Parathyroid adenoma (tissue), 2 donors: Measurements from ENCODE around the gene MBTD1.

Experiments
- H2AFZ ChIP-seq: fragments of 300-600 bp; sonication (generic); one replicate; pipeline ENCODE4 v1.7.0; 2017; ENCODE audit warnings: antibody characterized with exemption, mild to moderate bottlenecking
- H3K27ac ChIP-seq: fragments of 300-600 bp; sonication (generic); one replicate; pipeline ENCODE4 v1.7.0; 2017
- H3K27me3 ChIP-seq: fragments of 300-600 bp; sonication (generic); one replicate; pipeline ENCODE4 v1.7.0; 2017; ENCODE audit warnings: low read length; ENCODE audit not compliant: control insufficient read depth, insufficient read depth
- H3K36me3 ChIP-seq: fragments of 300-600 bp; sonication (generic); one replicate; pipeline ENCODE4 v1.7.0; 2017; ENCODE audit warnings: low read length; ENCODE audit not compliant: control insufficient read depth, insufficient read depth
- H3K4me1 ChIP-seq: fragments of 300-600 bp; sonication (generic); one replicate; pipeline ENCODE4 v1.7.0; 2017; ENCODE audit warnings: control low read depth
- H3K4me2 ChIP-seq: fragments of 300-600 bp; sonication (generic); one replicate; pipeline ENCODE4 v1.7.0; 2017; ENCODE audit warnings: low read length
- H3K4me3 ChIP-seq: fragments of 300-600 bp; sonication (generic); one replicate; pipeline ENCODE4 v1.7.0; 2017; ENCODE audit warnings: low read depth, low read length
- H3K79me2 ChIP-seq: fragments of 300-600 bp; sonication (generic); one replicate; pipeline ENCODE4 v1.7.0; 2017; ENCODE audit warnings: control low read depth
- H3K9ac ChIP-seq: fragments of 300-600 bp; sonication (generic); one replicate; pipeline ENCODE4 v1.7.0; 2017; ENCODE audit warnings: mild to moderate bottlenecking
- H3K9me3 ChIP-seq: fragments of 300-600 bp; sonication (generic); one replicate; pipeline ENCODE4 v1.7.0; 2017; ENCODE audit warnings: low read length; ENCODE audit not compliant: control insufficient read depth
- TF ChIP-seq, protein P1 (sequence below): fragments of 300-600 bp; sonication (generic); IDR thresholded peaks from one replicate; pipeline ENCODE4 v1.7.0; 2017; ENCODE audit warnings: antibody characterized with exemption, mild to moderate bottlenecking
- donor health status: primary hyperparathyroidism.

The MBTD1 gene

DNA sequence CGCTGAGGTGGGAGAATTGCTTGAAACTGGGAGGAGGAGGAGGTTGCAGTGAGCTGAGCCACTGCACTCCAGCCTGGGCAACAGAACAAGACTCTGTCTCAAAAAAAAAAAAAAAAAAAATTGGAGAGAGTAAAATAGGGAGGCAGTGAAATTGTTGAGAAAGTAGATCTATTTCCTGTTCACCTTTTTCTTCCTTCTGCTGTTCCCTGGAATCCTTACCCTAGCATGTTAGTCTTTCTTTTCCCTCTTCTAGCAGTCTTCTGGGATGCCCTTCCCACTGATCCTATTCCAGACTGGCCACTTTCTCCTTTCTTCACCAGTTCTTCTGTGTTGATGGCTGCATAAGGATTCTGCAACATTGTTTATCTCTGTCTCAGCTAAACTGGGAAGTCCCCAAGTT is 90.5 kb downstream of the MBTD1 start:
- H3K27ac ChIP-seq, result no peak overlapping the region
- no peak overlapping the region for H3K9ac ChIP-seq
- no peaks in the 10 kb centered on the region for H3K9me3 ChIP-seq
- no peak overlapping the region for H3K4me3 ChIP-seq
- no peak overlapping the region for H3K4me2 ChIP-seq
- H3K4me1 ChIP-seq, result no peaks in the 10 kb centered on the region
- H3K27me3 ChIP-seq, result no peaks in the 10 kb centered on the region
- H3K36me3 ChIP-seq, result no peaks in the 10 kb centered on the region
- H2AFZ ChIP-seq, result no peak overlapping the region
- H3K79me2 ChIP-seq, result no peaks in the 10 kb centered on the region
- TF ChIP-seq, protein P1, sequence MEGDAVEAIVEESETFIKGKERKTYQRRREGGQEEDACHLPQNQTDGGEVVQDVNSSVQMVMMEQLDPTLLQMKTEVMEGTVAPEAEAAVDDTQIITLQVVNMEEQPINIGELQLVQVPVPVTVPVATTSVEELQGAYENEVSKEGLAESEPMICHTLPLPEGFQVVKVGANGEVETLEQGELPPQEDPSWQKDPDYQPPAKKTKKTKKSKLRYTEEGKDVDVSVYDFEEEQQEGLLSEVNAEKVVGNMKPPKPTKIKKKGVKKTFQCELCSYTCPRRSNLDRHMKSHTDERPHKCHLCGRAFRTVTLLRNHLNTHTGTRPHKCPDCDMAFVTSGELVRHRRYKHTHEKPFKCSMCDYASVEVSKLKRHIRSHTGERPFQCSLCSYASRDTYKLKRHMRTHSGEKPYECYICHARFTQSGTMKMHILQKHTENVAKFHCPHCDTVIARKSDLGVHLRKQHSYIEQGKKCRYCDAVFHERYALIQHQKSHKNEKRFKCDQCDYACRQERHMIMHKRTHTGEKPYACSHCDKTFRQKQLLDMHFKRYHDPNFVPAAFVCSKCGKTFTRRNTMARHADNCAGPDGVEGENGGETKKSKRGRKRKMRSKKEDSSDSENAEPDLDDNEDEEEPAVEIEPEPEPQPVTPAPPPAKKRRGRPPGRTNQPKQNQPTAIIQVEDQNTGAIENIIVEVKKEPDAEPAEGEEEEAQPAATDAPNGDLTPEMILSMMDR, result no peak

DNA sequence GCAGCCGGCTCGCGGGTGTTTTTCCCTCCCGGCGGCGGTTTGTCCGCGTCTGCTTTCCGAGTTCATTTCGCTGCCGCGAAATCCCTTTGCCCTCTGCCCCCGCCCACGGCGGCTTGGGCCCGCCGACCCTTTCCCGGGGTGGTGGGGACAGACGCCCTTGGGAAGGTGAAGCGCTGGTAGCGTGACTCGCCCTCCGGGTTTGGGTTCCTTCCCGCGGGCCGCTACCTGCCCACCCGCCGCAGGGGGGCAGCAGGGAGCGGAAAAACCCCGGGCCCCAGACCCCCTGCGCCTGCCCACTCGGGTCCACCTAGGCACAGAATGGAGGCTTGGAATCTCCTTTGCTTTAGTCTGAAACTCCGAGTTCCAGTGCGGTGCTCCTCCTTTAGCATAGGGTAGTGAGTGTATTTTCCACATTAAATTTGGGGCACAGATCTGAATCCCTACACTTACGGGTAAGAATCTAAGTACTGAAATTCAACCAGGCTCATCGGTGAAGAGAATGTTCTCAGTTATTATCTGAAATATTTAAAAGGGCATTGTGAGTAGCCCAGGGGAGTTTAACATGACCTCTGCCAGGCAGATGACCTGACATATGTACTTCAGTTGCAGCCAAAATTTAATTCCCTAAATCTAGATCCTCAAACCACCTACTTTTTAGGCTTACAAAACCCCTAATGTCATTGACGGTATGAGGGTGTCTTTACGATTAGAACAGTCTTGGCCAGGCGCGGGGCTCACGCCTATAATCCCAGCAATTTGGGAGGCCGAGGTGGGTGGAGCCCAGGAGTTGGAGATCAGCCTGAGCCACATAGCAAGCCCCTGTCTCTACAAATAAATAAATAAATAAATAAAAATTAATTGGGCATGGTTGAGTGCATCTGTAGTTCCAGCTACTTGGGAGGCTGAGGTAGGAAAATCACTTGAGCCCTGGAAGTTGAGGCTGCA is 92.6 kb downstream of the MBTD1 start:
- H3K9ac ChIP-seq, result peak overlapping the region; percentile 43

DNA sequence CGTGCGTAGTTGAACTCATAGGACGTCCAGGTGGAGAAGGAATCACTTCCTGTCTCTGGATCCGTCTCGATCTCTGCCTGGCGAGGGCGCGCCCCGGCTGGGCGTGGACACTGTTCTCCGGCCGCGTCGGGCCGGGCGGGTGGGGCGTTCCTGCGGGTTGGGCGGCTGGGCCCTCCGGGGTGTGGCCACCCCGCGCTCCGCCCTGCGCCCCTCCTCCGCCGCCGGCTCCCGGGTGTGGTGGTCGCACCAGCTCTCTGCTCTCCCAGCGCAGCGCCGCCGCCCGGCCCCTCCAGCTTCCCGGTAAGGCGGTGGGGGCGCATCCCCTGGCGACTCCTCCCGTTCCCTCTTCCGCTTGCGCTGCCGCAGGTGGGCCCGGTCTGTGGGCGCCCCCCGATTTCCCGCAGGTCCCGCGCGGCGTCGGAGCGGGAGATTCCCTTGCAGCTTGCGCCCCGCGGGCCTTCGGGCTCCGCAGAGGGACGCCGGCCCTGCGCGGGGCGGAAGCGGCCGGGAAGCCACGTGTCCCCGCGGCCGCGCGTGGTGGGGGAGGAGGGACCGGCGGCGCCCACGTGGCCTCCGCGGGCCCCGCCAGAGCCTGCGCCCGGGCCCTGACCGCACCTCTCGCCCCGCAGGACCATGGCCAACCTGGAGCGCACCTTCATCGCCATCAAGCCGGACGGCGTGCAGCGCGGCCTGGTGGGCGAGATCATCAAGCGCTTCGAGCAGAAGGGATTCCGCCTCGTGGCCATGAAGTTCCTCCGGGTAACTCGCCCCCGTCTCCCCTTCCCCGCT is 93.5 kb downstream of the MBTD1 start, which contains the start of gene NME2:
Gene NME2 (plus strand): TSS at position 214 of the 789 bp plus-strand sequence. CDS start 420 bp downstream, at position 634.
- TF ChIP-seq, protein P1, result no peak
- Histone ChIP-seq H3K4me2 (peak within 1 kb of the TSS; percentile 99), H3K9me3 (no peaks in the 10 kb centered on the region), H3K79me2 (no peaks in the 10 kb centered on the region), H3K36me3 (no peaks in the 10 kb centered on the region), H3K27ac (peak within 1 kb of the TSS; percentile 84), H3K9ac (peak within 1 kb of the TSS; percentile 43), H3K27me3 (no peaks in the 10 kb centered on the region), H2AFZ (peak within 1 kb of the TSS; percentile 100), H3K4me3 (peak within 1 kb of the TSS; percentile 80), H3K4me1 (no peaks in the 10 kb centered on the region)

More for the DNA sequence above, 92.6 kb downstream of the MBTD1 start:
- Histone ChIP-seq H2AFZ (peak overlapping the region; percentile 100), H3K36me3 (no peaks in the 10 kb centered on the region), H3K27me3 (no peaks in the 10 kb centered on the region), H3K4me1 (no peaks in the 10 kb centered on the region), H3K79me2 (no peaks in the 10 kb centered on the region), H3K9me3 (no peaks in the 10 kb centered on the region), H3K27ac (peak overlapping the region; percentile 61), H3K4me2 (peak overlapping the region; percentile 99), H3K4me3 (peak overlapping the region; percentile 72)
- TF ChIP-seq, protein P1, result peak; percentile 72

GRCh38 chr17:51165680-51166197 is 94.1 kb downstream of the MBTD1 start:
- H2AFZ ChIP-seq, result peak overlapping the region; percentile 100
- H3K9me3 ChIP-seq, result no peaks in the 10 kb centered on the region
- peak overlapping the region; percentile 99 for H3K4me2 ChIP-seq
- no peaks in the 10 kb centered on the region for H3K27me3 ChIP-seq
- H3K4me1 ChIP-seq, result no peaks in the 10 kb centered on the region
- peak overlapping the region; percentile 25 for H3K9ac ChIP-seq
- peak overlapping the region; percentile 84 for H3K27ac ChIP-seq
- H3K4me3 ChIP-seq, result peak overlapping the region; percentile 80
- H3K79me2 ChIP-seq, result no peaks in the 10 kb centered on the region
- TF ChIP-seq, protein P1, result no peak
- H3K36me3 ChIP-seq, result no peaks in the 10 kb centered on the region
